HK-2 (cell line): ENCODE measurements around the gene DDX42.

Experiments used
- DNase-seq: peaks from one replicate; pipeline ENCODE4 v3.0.0-alpha.2; 2018; ENCODE audit not compliant: unreplicated experiment

Gene DDX42

GRCh38 chr17:63774141-63774968 is at the start of gene DDX42:
Gene DDX42 (plus strand): TSS chr17:63774170. CDS start chr17:63787050, 12,880 bp downstream.
- peak; percentile 91 for DNase-seq

- DNase-seq = no peak
These were observed 38.3 kb upstream of the DDX42 start for GRCh38 chr17:63735691-63736090.

- DNase-seq = no peak
These were observed 33.4 kb upstream of the DDX42 start for GRCh38 chr17:63740464-63741142.

- no peak for DNase-seq
These were observed 32.9 kb upstream of the DDX42 start for GRCh38 chr17:63741143-63741407.

GRCh38 chr17:63741408-63742173 is 32.4 kb upstream of the DDX42 start, which contains the start of gene STRADA:
Gene STRADA (minus strand): TSS chr17:63741799. CDS start chr17:63728369, 13,430 bp downstream.
- DNase-seq = peak; percentile 98

GRCh38 chr17:63751806-63752205 is 22.2 kb upstream of the DDX42 start:
- DNase-seq = no peak

GRCh38 chr17:63752707-63753106 is 21.3 kb upstream of the DDX42 start:
- DNase-seq = no peak

- no peak for DNase-seq
These were observed 20.8 kb upstream of the DDX42 start for GRCh38 chr17:63753215-63753614.

- no peak for DNase-seq
These were observed 19.9 kb upstream of the DDX42 start for GRCh38 chr17:63754046-63754445.

GRCh38 chr17:63758428-63758827 is 15.5 kb upstream of the DDX42 start:
- no peak for DNase-seq

GRCh38 chr17:63760771-63761539 is 13.0 kb upstream of the DDX42 start:
- no peak for DNase-seq

GRCh38 chr17:63762161-63763078 is 11.6 kb upstream of the DDX42 start:
- no peak for DNase-seq

- DNase-seq = no peak
These were observed 9.3 kb upstream of the DDX42 start for GRCh38 chr17:63764716-63765115.

GRCh38 chr17:63766754-63767153 is 7.2 kb upstream of the DDX42 start:
- no peak for DNase-seq

GRCh38 chr17:63768433-63768832 is 5.5 kb upstream of the DDX42 start:
- no peak for DNase-seq

GRCh38 chr17:63772801-63773271 is 1.1 kb upstream of the DDX42 start:
- peak; percentile 2 for DNase-seq

- DNase-seq = peak; percentile 98
These were observed 464 bp upstream of the DDX42 start, which contains the start of gene CCDC47 for GRCh38 chr17:63773272-63774140. Gene CCDC47 (minus strand): TSS chr17:63773597. CDS start chr17:63766175, 7,422 bp downstream.

- DNase-seq = no peak
These were observed 947 bp downstream of the DDX42 start for GRCh38 chr17:63774969-63775265.

- DNase-seq = no peak
These were observed 1.4 kb downstream of the DDX42 start for GRCh38 chr17:63775420-63775819.

GRCh38 chr17:63780507-63780906 is 6.5 kb downstream of the DDX42 start:
- DNase-seq = no peak
